NCI-H345 treated with DMSO at 0.1 percent for 48 hours (cell line): ENCODE measurements around the gene NDST1.

Experiments used
- DNase-seq: peaks from one replicate; lab custom pipeline; 2025; ENCODE audit not compliant: unreplicated experiment; lab: John Stamatoyannopoulos, UW

The NDST1 gene

DNA sequence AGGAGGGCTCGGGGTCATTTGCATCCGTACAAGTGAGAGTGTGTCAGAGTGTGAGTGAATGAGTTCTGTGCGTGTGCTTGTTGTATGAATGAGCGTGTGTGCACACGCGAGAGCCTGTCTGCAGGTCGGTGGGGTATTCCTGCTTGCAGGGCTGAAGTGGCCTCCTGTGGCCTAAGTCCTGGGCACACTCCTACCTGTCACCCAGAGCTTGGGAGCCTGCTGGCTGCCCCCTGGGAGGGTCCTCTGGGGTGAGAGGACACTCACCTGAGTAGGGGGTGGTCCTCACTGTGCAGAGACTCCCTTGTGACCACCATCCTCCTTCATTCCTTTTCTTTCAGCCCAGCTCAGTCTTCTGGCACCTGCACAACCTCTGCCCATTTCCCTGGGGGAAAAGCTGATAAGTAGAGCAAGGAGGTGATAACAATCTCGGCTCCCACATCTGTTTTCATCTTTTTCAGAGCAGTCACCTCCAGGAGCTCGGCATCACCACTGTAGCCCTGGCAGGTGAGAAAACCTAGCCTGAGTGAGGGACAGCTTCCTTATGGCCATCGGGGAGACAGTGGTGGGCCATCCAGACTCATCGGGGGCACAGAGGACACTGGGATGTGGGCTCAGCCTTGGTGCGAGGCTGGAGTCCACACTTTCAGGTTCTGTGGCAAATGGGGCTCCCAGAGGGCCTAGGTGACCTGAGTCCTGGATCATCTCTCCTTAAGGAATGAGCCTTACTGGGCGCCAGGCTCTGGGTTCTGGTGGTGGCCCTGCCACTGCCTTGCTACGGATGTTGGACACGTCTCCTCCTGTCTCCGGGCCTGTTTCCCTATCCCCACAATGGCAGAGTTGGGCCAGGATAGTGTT lies 93.8 kb downstream of the NDST1 start:
- DNase-seq, result no peak

- DNase-seq, result no peak
Measured at GRCh38 chr5:150603052-150603451, 95.1 kb downstream of the NDST1 start.

- DNase-seq, result no peak
Measured at GRCh38 chr5:150603491-150603890, 95.6 kb downstream of the NDST1 start.

- no peak for DNase-seq
Measured at GRCh38 chr5:150604010-150604409, 96.1 kb downstream of the NDST1 start.

DNA sequence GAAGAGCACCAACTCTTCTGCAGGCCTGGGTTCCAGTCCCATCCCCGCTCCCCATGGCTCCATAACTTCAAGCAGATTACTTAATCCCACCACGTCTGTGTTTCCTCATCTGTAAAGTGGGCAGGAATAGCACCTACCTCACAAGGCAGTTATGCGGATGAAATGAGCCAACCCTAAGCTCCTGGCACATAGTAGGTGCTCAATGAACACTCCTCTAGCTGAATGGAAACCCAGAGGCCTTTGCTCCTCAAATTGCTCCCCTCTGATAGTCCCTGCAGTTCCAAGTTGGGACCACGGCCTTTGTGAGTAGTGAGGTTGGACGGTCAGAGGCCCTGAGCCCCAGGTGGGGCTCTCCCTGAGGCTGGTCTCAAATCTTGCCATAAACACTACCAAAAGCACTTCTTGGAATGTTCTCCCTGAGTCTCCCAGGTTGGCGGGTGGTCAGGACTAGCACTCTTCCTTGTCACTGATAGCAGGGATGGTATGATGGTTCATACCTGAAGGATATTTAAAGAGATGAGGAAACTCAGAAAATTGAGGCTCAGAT lies 97.0 kb downstream of the NDST1 start:
- no peak for DNase-seq

DNA sequence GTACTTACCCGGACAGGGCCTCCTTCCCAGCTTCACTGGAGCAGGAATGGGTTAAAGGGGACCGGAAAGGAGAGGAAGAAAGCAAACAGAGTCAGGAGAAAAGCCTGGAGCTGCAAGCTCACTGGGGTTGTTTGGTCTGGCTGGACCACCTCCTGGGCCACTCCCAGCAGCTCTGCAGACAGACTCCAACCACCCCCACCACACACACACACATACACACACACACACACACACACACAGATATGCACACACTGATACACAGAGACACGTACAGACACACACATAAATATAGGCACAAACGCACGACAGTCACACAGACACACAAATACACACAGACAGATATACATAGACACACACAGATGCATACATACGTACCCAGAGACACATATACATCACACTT lies 97.6 kb downstream of the NDST1 start:
- no peak for DNase-seq

GRCh38 chr5:150606476-150606875 lies 98.5 kb downstream of the NDST1 start:
- DNase-seq, result no peak

GRCh38 chr5:150607105-150607504 lies 99.2 kb downstream of the NDST1 start:
- no peak for DNase-seq
